DMS114 treated with DMSO at 0.1 percent for 48 hours (cell line): Measurements from ENCODE around the gene SLC16A4.

ENCODE experiments used
- DNase-seq: peaks from one replicate; lab custom pipeline; 2025; ENCODE audit not compliant: unreplicated experiment; lab: John Stamatoyannopoulos, UW

SLC16A4 gene

GRCh38 chr1:110335265-110335664 is 55.6 kb downstream of the SLC16A4 start:
- no peak for DNase-seq

GRCh38 chr1:110328700-110329099 is 62.1 kb downstream of the SLC16A4 start:
- no peak for DNase-seq

DNA sequence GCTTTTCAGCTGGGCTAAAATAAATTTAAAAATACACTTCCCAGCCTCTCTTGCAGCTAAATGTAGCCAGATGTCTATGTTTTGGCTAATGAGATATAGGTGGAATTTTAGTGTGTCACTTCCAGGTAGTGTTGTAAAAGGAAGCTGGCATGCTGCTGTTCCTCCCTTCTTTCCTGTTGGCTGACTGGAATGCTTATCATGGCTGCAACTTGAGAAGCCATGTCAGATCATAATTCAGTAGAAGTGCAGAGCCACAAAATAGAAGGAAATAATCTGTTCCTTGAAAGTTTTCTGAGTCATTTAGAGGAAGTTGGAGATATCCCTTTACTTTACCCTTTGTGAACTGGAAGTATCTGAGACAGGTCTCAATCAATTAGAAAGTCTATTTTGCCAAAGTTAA is 62.6 kb downstream of the SLC16A4 start:
- DNase-seq: no peak

DNA sequence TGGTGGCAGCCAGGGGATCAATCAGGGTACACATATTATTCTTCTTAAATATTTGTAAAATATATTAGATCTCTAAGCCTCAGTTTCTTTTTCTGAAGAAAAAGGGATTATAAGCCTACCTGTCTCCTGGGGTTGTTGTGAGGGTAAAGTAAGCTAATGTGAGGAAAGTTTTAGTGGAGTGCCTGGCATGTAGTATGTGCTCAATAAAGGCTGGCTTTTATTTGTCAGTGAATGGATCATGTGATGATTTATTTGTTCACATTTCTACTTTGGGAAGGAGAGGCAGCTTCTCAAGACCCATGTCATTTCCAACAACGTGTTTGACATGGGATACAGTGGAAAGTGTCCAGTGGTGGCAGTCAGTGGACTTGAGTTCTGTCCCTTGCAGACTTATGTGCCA is 64.0 kb downstream of the SLC16A4 start:
- DNase-seq: no peak

DNA sequence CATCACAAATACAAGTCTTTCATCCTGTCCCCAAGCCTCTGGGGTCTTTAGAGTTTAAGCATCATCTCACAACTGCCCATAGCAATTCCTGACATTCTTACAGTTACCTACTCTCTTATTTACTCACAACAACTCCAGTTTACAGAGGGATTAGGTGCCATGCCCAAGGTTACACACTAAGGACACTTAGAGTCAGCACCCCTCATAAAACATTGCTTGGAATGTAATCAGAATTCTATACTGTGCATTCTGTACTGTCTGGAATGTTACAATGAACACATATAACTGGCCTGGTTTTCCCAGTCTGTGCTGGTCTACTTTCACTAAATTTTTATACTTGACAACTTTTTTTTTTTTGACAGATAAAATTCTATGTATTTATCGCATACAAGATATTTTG is 66.2 kb downstream of the SLC16A4 start:
- no peak for DNase-seq

- no peak for DNase-seq
Observed at GRCh38 chr1:110321846-110322245, 69.0 kb downstream of the SLC16A4 start.

GRCh38 chr1:110321045-110321444 is 69.8 kb downstream of the SLC16A4 start:
- DNase-seq: no peak

GRCh38 chr1:110320168-110320518 is 70.7 kb downstream of the SLC16A4 start:
- DNase-seq: no peak

- DNase-seq: no peak
Observed at GRCh38 chr1:110319332-110320167, 71.3 kb downstream of the SLC16A4 start.

DNA sequence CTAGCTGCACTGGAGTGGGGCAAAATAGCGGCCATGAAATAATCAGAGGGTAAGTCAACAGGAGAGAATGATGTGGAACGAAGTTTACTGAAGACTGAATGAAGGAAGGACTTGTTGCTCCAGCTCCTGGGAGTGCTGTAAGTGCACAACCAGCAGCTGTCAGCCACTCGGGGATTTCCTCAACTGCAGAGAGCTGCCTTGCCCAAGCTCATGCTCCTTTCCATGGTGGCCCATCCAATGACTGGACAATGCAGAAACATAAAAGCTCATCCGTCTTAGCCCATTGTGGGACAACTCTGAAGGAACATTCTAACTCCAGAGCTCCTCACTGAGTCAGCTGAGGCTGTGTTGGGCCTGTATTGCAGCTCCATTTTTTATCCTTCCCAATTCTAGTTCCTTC is 72.8 kb downstream of the SLC16A4 start:
- DNase-seq: no peak

GRCh38 chr1:110316735-110317134 is 74.1 kb downstream of the SLC16A4 start:
- no peak for DNase-seq
